Kidney epithelial cell (primary cell): Measurements from ENCODE around the gene E2F3. TPM values are rescaled to one million over a fixed set of nuclear protein-coding genes. Genes with fewer than 3 reads are reported as not detected.

Experiments
- DNase-seq: peaks from one replicate; pipeline ENCODE4 v3.0.0-alpha.2; 2010; ENCODE audit warnings: low read depth
- H3K27me3 ChIP-seq: 2 replicates; pipeline ENCODE4 v1.6.0; 2011; ENCODE audit warnings: low read length; ENCODE audit not compliant: control insufficient read depth, insufficient read depth
- H3K36me3 ChIP-seq: 2 replicates; pipeline ENCODE4 v1.5.1; 2011; ENCODE audit warnings: low read length; ENCODE audit not compliant: control insufficient read depth, insufficient read depth
- H3K4me3 ChIP-seq: 2 replicates; pipeline ENCODE4 v1.5.1; 2011; ENCODE audit warnings: low read depth, mild to moderate bottlenecking, control low read depth, low read length
- total RNA-seq: library from RNA; depleted of rRNA; stranded (reverse); fragments of >200 nt; gene quantifications from 2 replicates; pipeline ENCODE4 v1.2.3, GENCODE V29; 2015
- TF ChIP-seq, protein P1 (sequence below): IDR thresholded peaks from 2 replicates; pipeline ENCODE4 v1.5.1; 2011; ENCODE audit warnings: mild to moderate bottlenecking, moderate library complexity, low read length, control low read depth, inconsistent platforms; ENCODE audit not compliant: insufficient read depth, poor library complexity, severe bottlenecking

E2F3 gene
- total RNA-seq, 1 donor from 2014 or later = 16.6 TPM

DNA sequence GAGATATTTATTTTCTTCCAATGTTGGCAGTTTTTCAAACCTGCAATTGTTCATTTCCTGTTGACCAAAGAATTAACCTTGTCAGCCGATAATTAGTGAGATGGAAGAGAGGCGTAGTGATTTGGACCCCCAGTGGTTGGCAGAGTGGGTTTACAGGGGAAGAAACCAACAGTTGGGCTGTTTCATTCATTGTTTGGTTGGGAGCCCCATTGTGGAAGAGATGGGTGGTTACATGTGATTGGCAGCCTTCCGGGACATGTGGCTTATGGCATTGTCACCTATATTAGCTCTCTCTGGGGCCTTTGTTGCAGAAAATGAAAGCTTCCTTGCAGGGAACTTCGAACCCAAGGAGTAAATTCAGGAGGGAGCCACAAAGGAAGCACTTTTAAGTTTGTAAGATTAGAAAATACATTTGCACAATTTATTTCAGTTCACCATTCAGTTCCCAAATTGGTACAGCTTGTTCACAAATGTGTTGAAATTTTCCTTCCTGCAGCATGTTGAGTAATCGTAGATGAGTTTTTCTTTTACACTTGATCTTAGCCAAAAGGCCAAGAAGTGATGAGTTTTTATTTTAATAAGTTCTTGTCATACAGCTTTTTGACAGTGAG, 82.3 kb downstream of the E2F3 start:
- TF ChIP-seq, protein P1, sequence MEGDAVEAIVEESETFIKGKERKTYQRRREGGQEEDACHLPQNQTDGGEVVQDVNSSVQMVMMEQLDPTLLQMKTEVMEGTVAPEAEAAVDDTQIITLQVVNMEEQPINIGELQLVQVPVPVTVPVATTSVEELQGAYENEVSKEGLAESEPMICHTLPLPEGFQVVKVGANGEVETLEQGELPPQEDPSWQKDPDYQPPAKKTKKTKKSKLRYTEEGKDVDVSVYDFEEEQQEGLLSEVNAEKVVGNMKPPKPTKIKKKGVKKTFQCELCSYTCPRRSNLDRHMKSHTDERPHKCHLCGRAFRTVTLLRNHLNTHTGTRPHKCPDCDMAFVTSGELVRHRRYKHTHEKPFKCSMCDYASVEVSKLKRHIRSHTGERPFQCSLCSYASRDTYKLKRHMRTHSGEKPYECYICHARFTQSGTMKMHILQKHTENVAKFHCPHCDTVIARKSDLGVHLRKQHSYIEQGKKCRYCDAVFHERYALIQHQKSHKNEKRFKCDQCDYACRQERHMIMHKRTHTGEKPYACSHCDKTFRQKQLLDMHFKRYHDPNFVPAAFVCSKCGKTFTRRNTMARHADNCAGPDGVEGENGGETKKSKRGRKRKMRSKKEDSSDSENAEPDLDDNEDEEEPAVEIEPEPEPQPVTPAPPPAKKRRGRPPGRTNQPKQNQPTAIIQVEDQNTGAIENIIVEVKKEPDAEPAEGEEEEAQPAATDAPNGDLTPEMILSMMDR = no peak
- no peak overlapping the region for H3K4me3 ChIP-seq
- no peaks in the 10 kb centered on the region for H3K27me3 ChIP-seq
- H3K36me3 ChIP-seq = peaks cover 1% of the 10 kb centered on the region
- DNase-seq = no peak

DNA sequence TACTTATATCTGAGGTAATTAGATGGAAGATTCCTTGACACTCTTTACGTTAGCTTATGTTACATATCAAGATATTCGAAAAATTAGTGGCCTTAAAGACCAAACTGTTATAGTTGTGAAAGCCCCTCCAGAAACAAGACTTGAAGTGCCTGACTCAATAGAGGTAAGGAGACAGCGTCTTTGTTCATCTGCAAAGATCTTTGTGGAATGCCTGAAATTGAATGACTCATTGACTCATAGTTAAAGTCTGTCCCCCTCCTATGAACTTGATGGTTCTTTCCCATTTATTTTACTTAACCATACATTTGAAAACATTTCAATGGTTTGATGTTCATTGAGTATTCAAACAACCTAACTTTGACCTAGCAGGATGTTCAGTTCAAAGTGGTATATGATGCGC, 85.0 kb downstream of the E2F3 start:
- TF ChIP-seq, protein P1 = no peak
- Histone ChIP-seq H3K27me3 (no peaks in the 10 kb centered on the region), H3K36me3 (peaks cover 2% of the 10 kb centered on the region), H3K4me3 (no peak overlapping the region)
- DNase-seq = no peak

DNA sequence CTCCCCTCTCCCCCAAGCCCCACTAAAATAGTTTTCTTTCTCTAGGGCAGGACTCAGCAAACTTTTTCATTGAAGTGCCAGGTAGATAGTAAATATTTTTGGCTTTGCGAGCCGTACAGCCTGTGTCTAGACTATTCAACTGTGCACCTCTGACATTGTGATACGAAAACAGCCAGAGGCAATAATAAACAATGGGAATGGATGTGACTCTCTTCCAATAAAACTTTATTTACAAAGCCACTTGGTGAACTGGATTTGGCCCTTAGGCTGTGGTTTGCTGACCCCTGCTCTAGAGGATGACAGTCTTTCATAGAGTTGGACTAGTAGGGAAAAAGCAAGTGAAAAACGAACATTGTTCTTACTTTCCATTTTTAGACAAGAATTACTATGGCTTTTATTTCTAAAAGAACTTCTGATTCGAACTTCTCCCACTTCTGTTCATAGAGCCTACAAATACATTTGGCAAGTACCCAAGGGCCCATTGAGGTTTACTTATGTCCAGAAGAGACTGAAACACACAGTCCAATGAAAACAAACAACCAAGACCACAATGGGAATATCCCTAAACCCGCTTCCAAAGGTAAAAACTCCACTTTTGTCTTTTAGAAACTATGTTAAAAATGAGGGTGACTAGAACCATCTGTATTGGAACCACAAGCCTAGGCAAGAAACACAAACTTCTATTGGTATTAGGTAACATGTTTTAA, 86.1 kb downstream of the E2F3 start:
- no peak for DNase-seq
- no peak overlapping the region for H3K4me3 ChIP-seq
- H3K27me3 ChIP-seq = no peaks in the 10 kb centered on the region
- TF ChIP-seq, protein P1 = no peak
- peaks cover 2% of the 10 kb centered on the region for H3K36me3 ChIP-seq

DNA sequence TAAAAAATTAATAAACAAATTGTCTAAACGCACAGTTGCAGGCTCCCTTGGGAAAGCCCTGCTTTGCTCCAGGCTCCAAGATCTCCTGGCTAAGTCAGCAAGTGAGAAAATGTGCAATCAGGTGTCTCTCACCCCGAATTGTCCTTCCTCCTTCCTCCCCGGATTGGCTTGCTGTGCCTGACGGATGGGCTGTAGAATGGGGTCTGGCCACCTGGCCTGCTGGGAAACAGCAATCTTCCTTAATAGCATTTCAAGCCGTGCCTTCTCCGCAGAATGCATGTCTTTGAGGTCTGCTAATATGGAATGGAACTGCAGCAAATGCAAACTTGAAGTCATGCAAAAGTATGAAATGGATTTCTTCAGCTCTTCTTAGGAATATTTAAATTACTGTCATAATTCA, 88.9 kb downstream of the E2F3 start:
- TF ChIP-seq, protein P1 = no peak
- no peak for DNase-seq

DNA sequence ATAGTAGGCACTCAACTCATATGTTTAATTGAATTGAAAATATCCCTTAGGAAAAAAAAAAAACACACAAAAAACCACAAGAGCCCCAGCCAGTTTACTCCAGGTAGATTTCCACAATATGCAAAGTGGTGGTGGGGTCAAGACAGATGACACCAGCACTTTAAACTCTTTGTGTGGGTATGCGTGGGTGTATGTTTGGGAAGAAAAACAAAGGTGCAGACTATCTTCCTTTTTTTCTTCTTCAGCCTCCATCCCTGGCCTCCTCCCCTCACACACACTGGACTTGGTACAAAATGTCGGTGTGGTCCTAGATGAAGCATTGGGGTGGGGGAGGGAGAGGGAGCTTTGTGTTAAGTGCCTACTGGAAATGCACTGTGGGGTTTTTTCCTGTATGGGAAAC, 90.4 kb downstream of the E2F3 start:
- TF ChIP-seq, protein P1 = no peak
- no peak for DNase-seq
- Histone ChIP-seq H3K36me3 (peaks cover 1% of the 10 kb centered on the region), H3K27me3 (no peaks in the 10 kb centered on the region), H3K4me3 (no peak overlapping the region)

More for the DNA sequence above, 88.9 kb downstream of the E2F3 start:
- Histone ChIP-seq H3K27me3 (no peaks in the 10 kb centered on the region), H3K4me3 (no peak overlapping the region), H3K36me3 (peaks cover 2% of the 10 kb centered on the region)
